ENCODE data around the gene SCT. TPM values are rescaled to one million over a fixed set of nuclear protein-coding genes. Genes with fewer than 3 reads are reported as not detected.

SCT gene
- total RNA-seq, 1 experiment from 2014 or later: not detected

DNA sequence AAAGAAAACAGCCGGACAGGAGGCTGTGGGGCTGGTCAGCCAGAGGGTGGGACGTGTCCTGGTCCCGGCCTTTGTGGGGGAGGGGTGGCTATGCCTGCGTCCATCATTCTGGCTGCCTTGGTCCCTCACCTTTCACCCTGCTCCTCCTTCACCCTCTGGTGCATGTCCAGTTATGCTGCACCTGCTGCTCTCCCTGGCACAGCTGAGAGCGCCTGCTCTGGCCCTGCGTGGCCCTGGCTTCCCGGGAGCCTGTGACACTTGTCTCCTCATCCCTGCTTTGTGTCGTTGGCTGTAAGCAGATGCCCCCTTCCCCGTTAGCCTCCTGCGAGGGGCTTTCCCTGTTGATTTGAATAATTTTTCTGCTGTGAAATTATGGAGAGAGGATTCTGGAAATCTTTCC lies 34.1 kb downstream of the SCT start:
- no peak for TF ChIP-seq TCF7L2 (IDR thresholded peaks at IDR 0.05; ENCODE audit: low read depth, low read length)
- no peak for TF ChIP-seq SIN3A (IDR thresholded peaks at IDR 0.05; ENCODE audit: borderline replicate concordance, insufficient read depth, low read depth, low read length)
- TF ChIP-seq, protein P1, sequence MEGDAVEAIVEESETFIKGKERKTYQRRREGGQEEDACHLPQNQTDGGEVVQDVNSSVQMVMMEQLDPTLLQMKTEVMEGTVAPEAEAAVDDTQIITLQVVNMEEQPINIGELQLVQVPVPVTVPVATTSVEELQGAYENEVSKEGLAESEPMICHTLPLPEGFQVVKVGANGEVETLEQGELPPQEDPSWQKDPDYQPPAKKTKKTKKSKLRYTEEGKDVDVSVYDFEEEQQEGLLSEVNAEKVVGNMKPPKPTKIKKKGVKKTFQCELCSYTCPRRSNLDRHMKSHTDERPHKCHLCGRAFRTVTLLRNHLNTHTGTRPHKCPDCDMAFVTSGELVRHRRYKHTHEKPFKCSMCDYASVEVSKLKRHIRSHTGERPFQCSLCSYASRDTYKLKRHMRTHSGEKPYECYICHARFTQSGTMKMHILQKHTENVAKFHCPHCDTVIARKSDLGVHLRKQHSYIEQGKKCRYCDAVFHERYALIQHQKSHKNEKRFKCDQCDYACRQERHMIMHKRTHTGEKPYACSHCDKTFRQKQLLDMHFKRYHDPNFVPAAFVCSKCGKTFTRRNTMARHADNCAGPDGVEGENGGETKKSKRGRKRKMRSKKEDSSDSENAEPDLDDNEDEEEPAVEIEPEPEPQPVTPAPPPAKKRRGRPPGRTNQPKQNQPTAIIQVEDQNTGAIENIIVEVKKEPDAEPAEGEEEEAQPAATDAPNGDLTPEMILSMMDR (IDR thresholded peaks at IDR 0.05): no peak
- TF ChIP-seq, protein P2, sequence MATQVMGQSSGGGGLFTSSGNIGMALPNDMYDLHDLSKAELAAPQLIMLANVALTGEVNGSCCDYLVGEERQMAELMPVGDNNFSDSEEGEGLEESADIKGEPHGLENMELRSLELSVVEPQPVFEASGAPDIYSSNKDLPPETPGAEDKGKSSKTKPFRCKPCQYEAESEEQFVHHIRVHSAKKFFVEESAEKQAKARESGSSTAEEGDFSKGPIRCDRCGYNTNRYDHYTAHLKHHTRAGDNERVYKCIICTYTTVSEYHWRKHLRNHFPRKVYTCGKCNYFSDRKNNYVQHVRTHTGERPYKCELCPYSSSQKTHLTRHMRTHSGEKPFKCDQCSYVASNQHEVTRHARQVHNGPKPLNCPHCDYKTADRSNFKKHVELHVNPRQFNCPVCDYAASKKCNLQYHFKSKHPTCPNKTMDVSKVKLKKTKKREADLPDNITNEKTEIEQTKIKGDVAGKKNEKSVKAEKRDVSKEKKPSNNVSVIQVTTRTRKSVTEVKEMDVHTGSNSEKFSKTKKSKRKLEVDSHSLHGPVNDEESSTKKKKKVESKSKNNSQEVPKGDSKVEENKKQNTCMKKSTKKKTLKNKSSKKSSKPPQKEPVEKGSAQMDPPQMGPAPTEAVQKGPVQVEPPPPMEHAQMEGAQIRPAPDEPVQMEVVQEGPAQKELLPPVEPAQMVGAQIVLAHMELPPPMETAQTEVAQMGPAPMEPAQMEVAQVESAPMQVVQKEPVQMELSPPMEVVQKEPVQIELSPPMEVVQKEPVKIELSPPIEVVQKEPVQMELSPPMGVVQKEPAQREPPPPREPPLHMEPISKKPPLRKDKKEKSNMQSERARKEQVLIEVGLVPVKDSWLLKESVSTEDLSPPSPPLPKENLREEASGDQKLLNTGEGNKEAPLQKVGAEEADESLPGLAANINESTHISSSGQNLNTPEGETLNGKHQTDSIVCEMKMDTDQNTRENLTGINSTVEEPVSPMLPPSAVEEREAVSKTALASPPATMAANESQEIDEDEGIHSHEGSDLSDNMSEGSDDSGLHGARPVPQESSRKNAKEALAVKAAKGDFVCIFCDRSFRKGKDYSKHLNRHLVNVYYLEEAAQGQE (IDR thresholded peaks at IDR 0.05; ENCODE audit: insufficient read depth in 1 of 2, low read depth in 2 of 2, low read length in 1 of 2): no peak
- no peak for TF ChIP-seq POLR2AphosphoS5 (IDR thresholded peaks at IDR 0.05; ENCODE audit: low read depth, low read length)
- intact Hi-C loops (cut with micrococcal nuclease; ENCODE audit: unreplicated experiment) (no loop called here), in situ Hi-C loops (cut with HindIII; ENCODE audit: low pct_unique_long_range_greater_than_20kb, low sequenced_read_pairs) (no loop called here)
- ChIA-PET POLR2A (no interaction called here), CTCF (no interaction called here)
- no peaks in the 10 kb centered on the region for H3K27me3 ChIP-seq (ENCODE audit: control insufficient read depth, insufficient read depth, low read length)
- no peaks in the 10 kb centered on the region for H3K4me1 ChIP-seq (ENCODE audit: control insufficient read depth, insufficient read depth, low read length)
- H3K4me3 ChIP-seq (ENCODE audit: low read depth in 2 of 2, low read length in 2 of 2): no peak overlapping the region
- H3K36me3 ChIP-seq (ENCODE audit: control insufficient read depth, insufficient read depth, low read length): peaks cover 13% of the 10 kb centered on the region; the same call in 1 of the 2 replicates
- DNase-seq (ENCODE audit: low read depth, low spot score) (no peak), ATAC-seq (no peak)
- BruUV-seq (replicated peaks): no TSS peak
- H3K9me3 ChIP-seq (ENCODE audit: control insufficient read depth, insufficient read depth, low read depth, low read length): no peaks in the 10 kb centered on the region
- H3K27ac ChIP-seq (ENCODE audit: low read length): no peak overlapping the region

DNA sequence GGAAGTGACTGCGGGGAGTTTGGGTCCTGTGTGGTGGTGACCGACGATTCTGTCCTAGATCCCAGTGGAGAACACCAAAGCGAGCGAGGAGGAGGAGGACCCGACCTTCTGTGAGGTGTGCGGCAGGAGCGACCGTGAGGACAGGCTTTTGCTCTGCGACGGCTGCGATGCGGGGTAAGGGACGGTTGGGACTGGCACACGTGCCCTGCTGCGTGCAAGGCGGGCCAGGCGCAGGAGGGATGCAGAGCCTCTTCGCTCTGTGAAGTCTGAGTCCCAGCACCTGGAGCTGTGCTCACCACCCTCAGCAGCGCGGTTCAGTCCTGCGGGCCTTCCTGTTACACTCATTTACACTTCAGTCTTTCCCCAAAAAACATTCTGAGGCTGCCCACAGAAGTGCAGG lies 34.5 kb downstream of the SCT start:
- H3K36me3 ChIP-seq (ENCODE audit: control insufficient read depth, insufficient read depth, low read length): peaks cover 16% of the 10 kb centered on the region
- in situ Hi-C loops (cut with HindIII; ENCODE audit: low pct_unique_long_range_greater_than_20kb, low sequenced_read_pairs): no loop called here
- H3K4me3 ChIP-seq (ENCODE audit: low read depth in 2 of 2, low read length in 2 of 2): no peak overlapping the region
- no peaks in the 10 kb centered on the region for H3K4me1 ChIP-seq (ENCODE audit: control insufficient read depth, insufficient read depth, low read length)
- ChIA-PET CTCF (no interaction called here), POLR2A (no interaction called here)
- H3K27ac ChIP-seq (ENCODE audit: low read length): no peak overlapping the region
- DNase-seq (ENCODE audit: low read depth, low spot score) (no peak), ATAC-seq (no peak)
- H3K27me3 ChIP-seq (ENCODE audit: control insufficient read depth, insufficient read depth, low read length): no peaks in the 10 kb centered on the region
- BruUV-seq (replicated peaks): no TSS peak
- TF ChIP-seq, protein P2 (IDR thresholded peaks at IDR 0.05; ENCODE audit: insufficient read depth in 1 of 2, low read depth in 2 of 2, low read length in 1 of 2): no peak
- intact Hi-C loops (cut with micrococcal nuclease; ENCODE audit: unreplicated experiment): no loop called here
- no peaks in the 10 kb centered on the region for H3K9me3 ChIP-seq (ENCODE audit: control insufficient read depth, insufficient read depth, low read depth, low read length)

Data from Panc1 (cell line).